HG03095 (cell line): ENCODE measurements around the gene TRPM2.

Experiments
- ATAC-seq: cut with Tn5 transposase; IDR thresholded peaks from one replicate; pipeline ENCODE4 v1.9.1; 2021; ENCODE audit warnings: moderate library complexity; ENCODE audit not compliant: unreplicated experiment

The TRPM2 gene

DNA sequence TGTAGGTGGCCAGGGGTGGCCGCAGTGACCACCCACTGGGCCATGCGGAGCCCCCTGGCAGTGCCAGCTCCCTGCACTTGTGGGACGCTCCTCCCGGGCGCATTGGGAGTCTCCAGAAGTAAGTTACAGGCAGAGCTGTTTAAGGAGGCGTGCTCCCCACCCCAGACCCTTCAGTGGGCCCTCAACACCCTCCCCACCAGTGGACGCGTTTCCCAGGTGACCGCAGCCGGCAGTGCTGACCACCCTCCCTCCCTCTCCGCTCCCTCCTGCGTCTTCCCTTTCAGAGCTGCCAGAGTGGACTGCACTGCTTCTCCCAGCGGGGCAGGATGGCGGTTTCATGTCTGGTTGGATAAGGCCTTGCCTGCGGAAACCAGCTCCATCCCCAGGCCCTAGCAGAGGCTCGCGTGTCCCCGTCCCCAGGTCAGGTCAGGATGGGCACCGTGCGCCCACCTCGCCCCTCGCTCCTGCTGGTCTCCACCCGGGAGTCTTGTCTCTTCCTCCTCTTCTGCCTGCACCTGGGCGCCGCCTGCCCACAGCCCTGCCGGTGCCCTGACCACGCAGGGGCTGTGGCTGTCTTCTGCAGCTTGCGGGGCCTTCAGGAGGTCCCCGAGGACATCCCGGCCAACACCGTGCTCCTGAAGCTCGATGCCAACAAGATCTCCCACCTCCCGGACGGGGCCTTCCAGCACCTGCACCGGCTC is 102.9 kb downstream of the TRPM2 start:
- ATAC-seq: no peak

DNA sequence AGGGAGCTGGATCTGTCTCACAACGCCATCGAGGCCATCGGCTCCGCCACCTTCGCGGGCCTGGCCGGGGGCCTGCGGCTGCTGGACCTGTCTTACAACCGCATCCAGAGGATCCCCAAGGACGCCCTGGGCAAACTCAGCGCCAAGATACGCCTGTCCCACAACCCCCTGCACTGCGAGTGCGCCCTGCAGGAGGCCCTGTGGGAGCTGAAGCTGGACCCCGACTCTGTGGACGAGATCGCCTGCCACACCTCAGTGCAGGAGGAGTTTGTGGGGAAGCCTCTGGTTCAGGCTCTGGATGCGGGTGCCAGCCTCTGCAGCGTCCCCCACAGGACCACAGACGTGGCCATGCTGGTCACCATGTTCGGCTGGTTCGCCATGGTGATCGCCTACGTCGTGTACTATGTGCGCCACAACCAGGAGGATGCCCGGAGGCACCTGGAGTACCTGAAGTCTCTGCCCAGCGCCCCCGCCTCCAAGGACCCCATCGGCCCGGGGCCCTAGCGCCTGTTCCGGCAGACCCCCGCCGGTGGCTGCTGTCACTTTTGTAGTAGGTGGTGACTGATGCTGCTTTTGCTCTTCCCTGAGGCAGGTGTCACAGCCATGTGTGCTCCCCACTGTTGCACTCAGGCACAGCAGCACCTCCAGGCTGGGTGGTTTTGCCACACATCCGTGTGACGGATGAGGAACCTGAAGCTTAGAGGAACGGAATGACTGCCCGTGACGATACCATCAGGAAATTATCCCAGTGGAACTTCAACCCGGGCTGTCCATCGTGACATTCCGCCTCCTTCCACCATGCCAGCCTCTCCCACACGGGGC is 103.7 kb downstream of the TRPM2 start:
- ATAC-seq: no peak

DNA sequence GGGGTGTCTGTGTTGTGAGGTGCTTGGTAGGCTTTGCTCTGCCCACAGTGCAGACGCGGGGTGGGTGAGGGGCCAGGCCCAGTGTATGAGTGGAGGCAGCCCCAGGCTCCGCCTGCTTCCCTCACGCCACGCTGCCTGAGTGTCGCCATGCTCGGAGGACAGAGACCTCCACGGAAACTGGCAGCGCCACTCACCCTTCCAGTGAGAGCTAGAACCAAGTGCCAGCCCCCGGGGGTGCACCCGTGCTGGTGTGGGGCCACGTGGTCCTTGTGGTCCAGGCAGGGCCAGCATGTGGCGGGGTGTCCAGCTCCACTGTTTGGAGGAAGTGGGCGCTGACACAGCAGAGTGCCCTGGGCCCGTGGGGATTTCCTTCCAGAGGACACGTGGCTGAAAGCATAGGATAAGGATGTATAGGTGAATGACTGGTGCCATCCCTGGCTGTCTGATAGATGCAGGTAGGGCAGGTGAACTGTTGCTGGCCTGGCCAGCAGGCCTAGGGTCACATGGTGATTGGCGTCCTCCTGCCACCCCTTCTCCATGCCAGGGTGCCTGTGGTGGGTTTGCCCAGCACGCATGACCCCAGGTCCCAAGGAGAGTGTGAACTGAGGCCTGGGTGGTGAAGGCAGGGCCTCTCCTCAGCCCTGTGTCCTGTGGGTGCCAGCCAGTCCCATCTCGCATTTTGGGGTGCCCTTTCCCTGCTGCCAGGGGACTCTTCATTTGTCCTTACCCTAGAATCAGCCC is 105.7 kb downstream of the TRPM2 start:
- no peak for ATAC-seq

DNA sequence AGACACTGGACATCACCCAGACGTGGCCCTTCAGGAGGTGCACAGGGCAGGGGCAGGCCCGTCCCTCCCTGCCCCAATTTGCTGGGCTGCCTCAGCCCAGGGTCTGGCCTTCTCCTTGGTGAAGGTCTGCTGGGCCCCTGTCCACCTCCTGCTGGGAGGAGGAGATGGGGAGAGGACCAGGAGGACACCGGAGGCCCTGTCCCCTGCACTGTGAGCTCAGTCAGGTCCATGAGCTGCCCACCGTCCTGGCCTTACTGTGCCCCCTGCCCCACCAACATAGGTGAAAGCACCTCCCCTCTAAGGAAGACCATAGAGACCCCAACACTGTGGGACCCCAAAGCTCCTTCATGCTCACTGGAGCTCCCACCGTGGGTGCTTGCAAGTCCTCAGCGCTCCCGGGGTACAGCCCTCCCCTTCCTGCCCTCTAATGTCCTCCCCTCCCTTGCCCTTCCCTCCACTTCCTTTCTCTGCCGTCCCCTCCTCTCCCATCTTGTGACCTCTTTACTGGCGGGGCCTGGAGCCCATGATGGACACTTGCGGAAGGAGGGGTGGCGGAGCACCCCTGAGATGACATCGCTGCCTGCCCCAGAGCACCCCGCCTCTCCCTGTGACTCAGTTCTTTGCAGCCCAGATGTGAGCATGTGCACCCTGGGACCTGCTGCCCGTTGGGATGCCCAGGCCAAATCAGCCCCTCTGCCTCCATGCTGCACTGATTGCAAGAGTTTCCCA is 106.5 kb downstream of the TRPM2 start:
- ATAC-seq: no peak

DNA sequence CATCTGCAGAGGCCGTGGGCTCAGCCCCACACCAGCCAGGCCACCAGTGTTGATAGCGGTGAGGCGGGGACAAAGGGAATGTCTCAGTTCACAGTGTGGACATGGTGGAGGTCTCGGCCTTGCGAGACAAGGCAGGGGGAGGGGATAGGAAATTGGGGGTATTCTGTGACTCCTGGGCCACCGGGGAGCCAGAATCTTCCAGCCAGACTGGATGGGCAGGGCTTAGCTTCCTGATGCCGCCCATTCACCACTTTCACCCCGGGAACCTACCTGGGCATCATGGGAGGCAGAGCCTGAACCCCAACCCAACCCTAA is 107.0 kb downstream of the TRPM2 start:
- no peak for ATAC-seq

DNA sequence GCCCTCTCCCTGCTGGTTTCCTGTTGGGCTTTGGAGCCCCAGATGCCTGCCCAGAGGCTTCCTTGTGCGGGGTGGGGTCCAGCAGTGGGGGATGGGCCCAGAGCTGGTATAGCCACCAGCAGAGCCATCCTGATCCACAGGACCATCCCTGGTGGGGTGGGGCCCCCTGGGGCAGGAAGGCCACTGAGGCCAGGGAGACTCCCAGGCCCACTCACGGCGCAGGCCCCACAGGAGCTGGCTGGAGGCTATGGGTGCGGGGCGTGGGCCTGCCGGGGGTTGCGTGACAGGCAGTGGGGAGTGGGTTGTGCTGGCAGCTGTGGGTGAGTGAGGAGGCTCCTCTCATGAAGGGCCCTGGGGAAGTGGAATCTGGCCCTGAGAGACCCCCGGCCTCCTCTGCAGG is 107.6 kb downstream of the TRPM2 start:
- ATAC-seq: no peak

DNA sequence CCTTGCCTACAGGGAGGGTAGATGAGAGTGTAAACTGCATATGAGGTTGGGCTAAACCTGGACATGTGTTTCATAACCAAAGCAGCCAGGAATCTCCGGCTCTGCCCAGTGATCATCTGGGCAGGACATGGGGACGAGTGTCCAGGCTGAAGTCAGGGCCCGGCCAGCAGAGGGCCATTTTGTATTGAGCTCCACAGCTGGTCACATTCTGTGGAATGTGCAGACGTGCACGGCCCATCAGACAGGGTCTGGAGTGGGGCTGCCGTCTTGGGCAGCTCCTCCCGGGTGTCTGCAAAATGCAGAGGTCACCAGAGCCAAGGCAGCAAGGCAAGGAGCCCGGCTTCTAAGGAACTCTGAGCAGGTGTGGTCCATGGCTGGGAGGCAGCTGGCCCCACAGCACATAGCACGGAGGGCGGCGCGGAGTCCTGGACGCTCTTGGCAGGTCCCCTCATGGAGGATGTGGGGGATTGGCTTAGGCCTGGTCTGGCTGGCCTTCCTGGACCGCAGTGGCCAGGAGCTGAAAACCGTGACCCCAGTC is 108.1 kb downstream of the TRPM2 start:
- ATAC-seq: no peak

DNA sequence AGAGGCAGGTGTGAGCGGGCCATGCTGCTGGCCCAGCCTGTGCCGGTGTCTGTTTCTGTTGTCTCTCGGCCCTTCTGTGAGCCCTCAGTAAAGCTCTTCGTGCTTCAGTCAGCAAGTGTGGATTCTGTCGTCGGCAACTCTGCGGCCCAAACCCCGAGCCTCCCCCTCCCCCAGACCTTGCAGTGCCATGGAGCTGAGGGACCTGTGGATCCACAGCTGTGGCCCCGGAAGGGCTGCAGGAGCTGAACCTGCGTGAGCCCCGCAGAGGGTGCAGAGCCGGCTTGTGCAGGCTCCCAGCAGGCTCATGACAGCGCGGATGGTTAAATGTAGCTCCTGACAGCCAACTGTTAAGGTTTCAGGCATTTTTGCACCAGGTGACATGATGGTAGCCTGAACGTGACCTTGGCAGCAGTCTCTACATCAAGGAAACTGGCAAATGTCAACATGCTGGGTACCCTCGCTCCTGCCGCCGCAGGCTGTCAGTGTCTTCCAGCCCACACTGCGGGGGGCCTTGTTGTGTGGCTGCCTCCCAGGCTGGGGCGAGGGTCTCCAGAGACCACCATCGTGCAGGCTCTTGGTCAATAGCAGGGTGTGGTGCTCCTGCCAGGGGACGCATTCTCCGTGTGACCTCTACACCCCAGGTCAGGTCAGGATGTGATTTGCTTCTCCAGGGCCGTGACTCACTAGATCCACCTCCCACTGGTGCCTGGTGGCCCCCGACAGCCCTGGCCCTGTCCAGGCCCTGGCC is 108.8 kb downstream of the TRPM2 start:
- ATAC-seq: no peak

DNA sequence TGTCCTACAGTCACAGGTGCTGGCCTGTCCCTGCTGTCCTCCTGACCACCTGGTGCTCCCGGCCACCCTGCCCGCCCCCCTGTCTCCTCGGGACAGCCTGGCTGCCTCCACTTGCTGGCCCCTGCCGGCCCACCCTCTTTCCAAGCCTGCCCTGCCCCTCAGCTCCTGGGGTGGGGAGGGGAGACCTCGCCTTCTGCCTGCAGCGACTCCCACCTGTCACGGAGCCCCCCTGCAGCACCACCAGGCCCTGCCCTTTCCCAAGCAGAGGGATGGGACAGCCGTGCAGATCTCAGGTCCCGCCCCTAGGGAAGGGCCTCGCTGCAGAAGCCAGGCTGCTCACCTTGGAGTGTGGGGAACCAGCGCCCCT is 109.4 kb downstream of the TRPM2 start:
- ATAC-seq: no peak

DNA sequence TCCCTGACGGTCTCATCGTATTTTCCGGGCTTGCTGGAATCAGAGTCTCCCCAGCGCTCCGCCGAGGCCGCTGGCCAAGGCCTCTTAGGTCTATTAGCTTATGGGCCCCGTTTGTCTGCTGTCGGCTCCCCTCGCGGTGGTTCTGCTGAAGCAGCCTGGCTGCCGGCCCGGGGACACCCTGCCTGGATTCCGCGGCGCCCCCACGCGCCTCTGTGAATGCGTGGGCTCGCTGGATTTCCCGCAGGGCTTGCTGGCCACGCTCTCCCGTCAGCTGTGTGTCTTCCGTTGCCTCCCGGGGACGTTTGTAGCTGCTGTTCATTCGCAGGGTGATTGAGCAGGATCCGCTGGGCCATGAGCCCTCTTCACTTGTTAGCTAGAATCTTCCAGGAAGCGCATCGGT is 110.3 kb downstream of the TRPM2 start:
- no peak for ATAC-seq

DNA sequence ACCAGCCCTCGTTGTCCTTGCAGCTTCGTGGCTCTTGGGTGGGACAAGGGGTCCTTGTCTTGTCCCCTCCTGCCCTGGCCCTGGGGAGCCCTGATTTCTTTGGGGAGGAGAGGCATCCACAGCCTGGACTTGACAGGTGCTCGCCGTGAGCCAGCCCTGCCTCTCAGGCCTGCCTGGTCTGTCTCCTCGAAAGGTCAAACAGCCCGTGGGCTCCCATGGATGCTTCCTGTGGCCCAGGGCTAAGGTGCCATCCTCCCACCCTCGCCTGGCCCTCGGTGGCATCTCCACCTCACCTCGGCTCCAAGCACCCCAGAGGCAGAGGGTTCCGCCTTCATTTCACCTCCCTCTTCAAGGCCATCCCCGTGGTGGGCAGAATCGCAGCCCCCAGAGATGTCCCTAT is 110.9 kb downstream of the TRPM2 start:
- no peak for ATAC-seq

DNA sequence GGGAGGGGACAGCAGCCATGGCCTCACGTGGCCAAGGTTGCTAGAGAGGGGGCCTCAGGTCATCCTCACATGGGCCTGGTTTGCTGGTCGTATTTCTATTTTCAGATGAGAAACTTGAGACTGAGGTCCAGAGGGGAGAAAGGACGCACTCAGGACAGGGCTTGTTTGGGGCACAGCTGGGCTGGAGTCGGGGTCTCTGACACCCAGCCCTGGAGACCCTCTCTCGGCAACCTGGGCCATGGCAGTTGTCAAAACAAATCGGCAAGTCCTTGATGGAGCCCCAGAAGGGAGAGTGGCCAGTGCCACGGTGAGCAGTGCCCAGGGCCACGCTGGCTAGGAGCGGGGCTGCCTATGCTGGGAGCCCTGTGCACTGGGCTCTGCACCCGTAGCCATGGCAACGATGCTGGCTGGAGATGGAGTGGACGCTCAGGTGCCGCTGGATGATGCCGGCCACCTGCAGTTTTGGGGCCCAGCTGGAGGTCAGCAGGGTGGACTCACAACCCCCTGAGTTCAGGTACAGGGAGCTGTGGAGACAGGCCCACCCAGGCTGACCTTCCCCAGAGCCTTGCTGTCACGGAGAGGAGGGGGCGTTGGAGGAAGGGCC is 113.0 kb downstream of the TRPM2 start:
- ATAC-seq: no peak

DNA sequence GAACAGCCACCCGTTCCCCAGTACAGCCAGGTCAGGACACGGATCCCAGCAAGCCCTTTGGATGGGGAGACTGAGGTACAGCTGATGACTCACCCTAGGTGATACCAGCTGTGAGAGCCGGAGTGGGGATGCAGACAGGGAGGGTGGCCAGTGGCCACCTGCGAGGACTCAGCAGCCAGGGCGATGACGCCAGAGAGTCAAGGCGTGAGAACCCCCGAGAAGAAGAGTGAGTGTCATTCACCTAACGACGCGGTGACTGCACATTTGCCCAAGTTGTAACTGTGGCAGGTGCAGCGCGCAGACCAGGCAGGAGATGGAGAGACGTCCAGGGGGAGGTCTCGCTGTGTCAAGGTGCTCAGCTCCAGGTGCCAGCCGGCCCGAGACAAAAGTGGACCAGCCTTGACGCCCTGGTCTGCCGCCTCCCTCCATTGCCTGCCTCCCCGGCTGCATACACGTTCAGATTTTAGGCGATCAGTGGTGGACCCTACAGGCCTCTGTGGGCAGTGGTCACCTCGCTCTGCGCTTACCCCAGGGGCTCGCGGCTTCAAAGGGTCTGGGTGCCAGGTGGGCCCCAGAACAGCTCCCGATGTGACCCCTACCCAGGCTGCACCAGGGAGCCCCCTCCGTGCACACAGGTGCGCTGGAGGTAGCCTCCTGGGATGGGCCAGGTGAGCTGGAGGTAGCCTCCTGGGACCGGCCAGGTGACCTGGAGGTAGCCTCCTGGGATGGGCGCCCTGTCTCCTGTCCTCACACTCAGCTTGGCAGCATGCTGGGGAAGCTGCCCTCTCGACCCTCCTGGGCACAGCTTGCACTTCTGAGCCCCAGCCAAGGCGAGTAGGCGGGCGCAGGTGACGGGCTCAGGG is 113.8 kb downstream of the TRPM2 start:
- ATAC-seq: no peak

DNA sequence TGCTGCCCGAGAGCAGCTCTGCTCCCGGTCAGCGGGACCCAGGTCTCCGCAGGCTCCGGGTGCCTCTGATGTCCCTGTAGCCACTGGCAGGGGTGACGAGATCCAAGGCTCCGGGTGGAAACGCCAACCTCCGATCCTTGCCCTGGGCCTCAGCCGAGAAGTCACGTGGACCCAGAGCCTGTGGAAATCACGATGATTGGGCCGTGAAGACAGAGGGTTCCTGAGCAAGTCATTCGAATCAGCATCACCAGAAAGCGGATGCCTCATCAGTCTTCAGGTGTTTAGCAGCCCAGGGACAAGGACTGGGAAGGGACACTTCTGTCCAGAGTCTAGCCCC is 114.4 kb downstream of the TRPM2 start:
- no peak for ATAC-seq

DNA sequence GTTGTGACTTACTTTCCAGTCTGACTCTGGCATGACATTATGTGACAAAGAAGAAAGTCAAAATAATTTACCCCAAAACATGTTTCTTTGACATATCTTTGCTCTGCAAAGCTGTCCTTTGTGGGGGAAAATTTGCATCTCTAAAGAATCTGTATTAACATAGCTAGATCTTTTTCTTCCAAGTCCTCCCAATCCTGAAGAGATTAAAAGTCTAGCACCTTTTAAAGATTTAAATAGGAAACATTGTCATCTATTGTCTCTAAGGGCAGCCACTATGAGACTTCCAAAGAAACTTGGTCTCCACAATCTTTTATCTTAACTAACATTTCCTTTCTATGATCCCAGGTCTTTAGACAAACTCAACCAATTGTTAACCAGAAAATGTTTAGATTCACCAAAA is 117.9 kb downstream of the TRPM2 start:
- ATAC-seq: no peak

DNA sequence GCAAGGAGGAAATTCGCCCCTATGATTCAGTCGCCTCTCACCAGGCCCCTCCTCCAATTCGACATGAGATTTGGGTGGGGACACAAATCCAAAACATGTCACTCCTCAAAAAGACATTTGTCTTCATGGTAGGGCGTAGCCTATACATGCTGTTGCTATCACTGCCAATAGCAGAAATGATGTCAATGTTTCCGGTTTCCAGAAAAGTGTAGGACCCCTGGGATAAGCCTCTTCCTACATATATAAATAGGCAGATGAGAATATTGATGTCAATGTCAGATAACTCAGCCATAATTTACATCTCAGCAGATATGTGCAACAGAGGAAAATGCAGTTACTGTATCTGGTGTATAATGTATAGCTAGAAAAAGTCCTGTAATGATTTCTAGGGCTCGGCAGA is 118.6 kb downstream of the TRPM2 start:
- no peak for ATAC-seq

DNA sequence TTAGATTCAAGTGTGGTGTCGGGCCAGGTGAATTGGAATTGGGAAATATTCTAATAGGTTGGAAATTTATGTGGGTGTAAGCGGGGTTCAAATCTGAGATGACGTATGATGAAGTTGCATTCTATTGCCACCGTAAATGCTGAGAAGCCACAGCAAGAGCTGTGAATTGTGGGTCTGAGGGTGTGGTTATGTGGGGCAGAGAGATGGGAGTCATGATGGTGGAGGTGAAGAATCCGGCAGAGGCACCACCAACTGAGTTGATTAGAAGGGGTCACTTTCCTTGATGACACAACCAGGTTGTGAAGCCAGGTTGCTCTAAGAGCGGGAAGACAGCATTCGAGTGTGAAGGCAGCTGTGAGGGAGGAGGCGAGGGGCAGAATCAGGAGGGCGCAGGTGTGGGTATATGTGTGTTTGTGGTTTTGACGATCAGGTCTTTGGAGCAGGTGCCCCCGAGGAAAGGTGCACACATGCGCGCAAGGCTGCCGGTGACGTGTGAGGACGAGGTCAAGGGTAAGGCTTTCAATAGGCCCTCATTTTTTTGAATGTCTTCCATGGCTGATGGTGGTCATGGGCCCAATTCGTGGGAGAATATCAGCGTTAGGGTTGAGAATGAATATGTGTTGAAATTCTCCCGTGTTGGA is 120.6 kb downstream of the TRPM2 start:
- ATAC-seq: no peak

DNA sequence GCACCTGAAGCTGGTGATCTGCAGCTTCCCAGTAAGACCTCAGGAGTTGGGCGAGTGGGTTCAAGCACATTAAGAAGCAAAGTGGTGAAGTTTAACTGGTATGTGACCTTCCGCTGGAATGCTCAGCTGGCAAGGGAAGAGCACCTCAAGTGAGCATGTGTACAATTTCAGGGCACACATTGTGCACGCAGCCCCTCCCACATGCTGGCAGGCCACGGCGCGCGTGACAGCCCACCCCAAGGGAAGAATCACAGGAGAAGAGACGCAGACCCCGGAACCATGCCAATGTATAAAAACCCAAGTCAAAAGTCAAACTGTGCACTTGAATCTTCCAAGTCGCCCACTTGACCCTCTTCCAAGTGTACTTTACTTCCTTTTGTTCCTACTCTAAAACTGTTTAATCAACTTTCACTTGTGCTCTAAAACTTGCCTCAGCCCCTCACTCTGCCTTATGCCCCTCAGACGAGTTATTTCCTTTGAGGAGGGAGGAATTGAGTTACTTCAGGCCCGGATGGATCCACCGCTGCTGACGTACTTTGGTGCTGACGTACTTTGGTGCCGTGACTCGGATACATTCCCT is 121.9 kb downstream of the TRPM2 start:
- no peak for ATAC-seq
